Measurements from ENCODE around the gene PLAGL2.

DNA sequence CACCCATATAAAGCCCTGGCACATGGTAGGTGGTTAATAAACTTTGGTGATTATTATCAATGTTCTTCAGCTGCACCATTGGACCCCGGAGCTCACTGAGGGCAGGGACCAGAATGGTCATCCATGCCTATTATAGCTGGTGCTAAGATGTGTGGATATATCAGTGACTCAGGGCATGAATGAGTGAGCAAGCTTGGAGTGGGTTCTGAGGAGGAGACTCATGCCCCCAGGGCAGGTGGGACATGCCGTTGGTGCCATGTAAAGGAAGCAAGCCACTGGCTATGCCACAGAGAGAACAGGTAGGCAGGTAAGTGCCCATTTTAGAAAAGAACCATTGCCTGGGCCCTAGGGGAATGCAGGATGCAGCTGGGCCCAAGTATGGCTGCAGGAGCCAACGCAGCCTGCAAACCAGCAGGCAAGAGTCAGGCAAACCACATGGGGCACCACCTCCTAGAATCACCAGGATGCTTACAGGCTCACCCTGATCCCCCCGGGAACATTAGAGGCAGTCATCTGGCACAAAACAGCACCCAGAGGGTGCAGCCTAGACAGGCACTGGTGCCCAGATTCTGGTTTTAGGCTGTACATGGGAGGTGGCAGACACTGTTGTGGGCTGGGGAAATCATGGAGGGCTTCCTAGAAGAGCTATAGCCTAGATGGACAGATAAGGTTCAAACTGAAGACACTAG lies 23.5 kb downstream of the PLAGL2 start:
- TF ChIP-seq CTCF (IDR thresholded peaks at IDR 0.05): no peak
- TF ChIP-seq EZH2 (IDR thresholded peaks at IDR 0.05): no peak
